ENCODE results near the gene ASMTL. TPM values are rescaled to one million over a fixed set of nuclear protein-coding genes. Genes with fewer than 3 reads are reported as not detected.

Gene ASMTL
- total RNA-seq, 1 experiment from 2014 or later: 42.7 TPM

GRCh38 chrX:1395646-1396216 lies 57.0 kb downstream of the ASMTL start:
- Histone ChIP-seq H2AFZ (no peak overlapping the region), H3K79me2 (ENCODE audit: low read depth) (peaks cover 40% of the 10 kb centered on the region), H3F3A (ENCODE audit: insufficient read depth, low read depth) (peaks cover 8% of the 10 kb centered on the region; the same call in 1 of the 2 replicates), H4K20me1 (ENCODE audit: insufficient read depth) (peaks cover 11% of the 10 kb centered on the region), H3K27ac (no peak overlapping the region), H3K9me3 (ENCODE audit: insufficient read depth, low read depth) (no peaks in the 10 kb centered on the region), H3K4me2 (no peak overlapping the region), H3K36me3 (ENCODE audit: low read depth) (peaks cover 7% of the 10 kb centered on the region), H3K9me2 (ENCODE audit: insufficient read depth) (no peaks in the 10 kb centered on the region), H3K4me3 (no peak overlapping the region), H3K27me3 (ENCODE audit: insufficient read depth, low read depth) (no peaks in the 10 kb centered on the region), H3K4me1 (replicated peaks; ENCODE audit: insufficient read depth) (peaks cover 1% of the 10 kb centered on the region)
- ChIA-PET CTCF (no interaction called here), POLR2A (ENCODE audit: unreplicated experiment) (no interaction called here)
- DNase-seq: no peak
- TF ChIP-seq EZH2 (IDR thresholded peaks at IDR 0.05; ENCODE audit: low read depth): no peak
- TF ChIP-seq, protein P1, sequence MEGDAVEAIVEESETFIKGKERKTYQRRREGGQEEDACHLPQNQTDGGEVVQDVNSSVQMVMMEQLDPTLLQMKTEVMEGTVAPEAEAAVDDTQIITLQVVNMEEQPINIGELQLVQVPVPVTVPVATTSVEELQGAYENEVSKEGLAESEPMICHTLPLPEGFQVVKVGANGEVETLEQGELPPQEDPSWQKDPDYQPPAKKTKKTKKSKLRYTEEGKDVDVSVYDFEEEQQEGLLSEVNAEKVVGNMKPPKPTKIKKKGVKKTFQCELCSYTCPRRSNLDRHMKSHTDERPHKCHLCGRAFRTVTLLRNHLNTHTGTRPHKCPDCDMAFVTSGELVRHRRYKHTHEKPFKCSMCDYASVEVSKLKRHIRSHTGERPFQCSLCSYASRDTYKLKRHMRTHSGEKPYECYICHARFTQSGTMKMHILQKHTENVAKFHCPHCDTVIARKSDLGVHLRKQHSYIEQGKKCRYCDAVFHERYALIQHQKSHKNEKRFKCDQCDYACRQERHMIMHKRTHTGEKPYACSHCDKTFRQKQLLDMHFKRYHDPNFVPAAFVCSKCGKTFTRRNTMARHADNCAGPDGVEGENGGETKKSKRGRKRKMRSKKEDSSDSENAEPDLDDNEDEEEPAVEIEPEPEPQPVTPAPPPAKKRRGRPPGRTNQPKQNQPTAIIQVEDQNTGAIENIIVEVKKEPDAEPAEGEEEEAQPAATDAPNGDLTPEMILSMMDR (conservative IDR thresholded peaks at IDR 0.05): no peak
- BruUV-seq (replicated peaks): no TSS peak
- intact Hi-C loops (cut with micrococcal nuclease; ENCODE audit: unreplicated experiment): no loop called here

GRCh38 chrX:1394731-1395501 lies 57.8 kb downstream of the ASMTL start:
- Histone ChIP-seq H3K4me3 (no peak overlapping the region), H3K9me2 (ENCODE audit: insufficient read depth) (no peaks in the 10 kb centered on the region), H4K20me1 (ENCODE audit: insufficient read depth) (peaks cover 19% of the 10 kb centered on the region), H3K36me3 (ENCODE audit: low read depth) (peaks cover 15% of the 10 kb centered on the region), H3K9me3 (ENCODE audit: insufficient read depth, low read depth) (no peaks in the 10 kb centered on the region), H3F3A (ENCODE audit: insufficient read depth, low read depth) (peaks cover 17% of the 10 kb centered on the region; the same call in 1 of the 2 replicates), H3K27ac (no peak overlapping the region), H3K4me2 (no peak overlapping the region), H3K79me2 (ENCODE audit: low read depth) (peaks cover 48% of the 10 kb centered on the region), H2AFZ (no peak overlapping the region), H3K4me1 (replicated peaks; ENCODE audit: insufficient read depth) (peaks cover 9% of the 10 kb centered on the region), H3K27me3 (ENCODE audit: insufficient read depth, low read depth) (no peaks in the 10 kb centered on the region)
- POLR2A ChIA-PET (ENCODE audit: unreplicated experiment): no interaction called here
- no peak for DNase-seq
- BruUV-seq (replicated peaks): no TSS peak
- TF ChIP-seq, protein P1 (conservative IDR thresholded peaks at IDR 0.05): no peak
- no peak for TF ChIP-seq EZH2 (IDR thresholded peaks at IDR 0.05; ENCODE audit: low read depth)
- intact Hi-C loops (cut with micrococcal nuclease; ENCODE audit: unreplicated experiment): loop anchor here (5.0 kb wide), 1 partner anchor 148 kb away; no protein-coding TSS in a partner anchor
- CTCF ChIA-PET: no interaction called here

DNA sequence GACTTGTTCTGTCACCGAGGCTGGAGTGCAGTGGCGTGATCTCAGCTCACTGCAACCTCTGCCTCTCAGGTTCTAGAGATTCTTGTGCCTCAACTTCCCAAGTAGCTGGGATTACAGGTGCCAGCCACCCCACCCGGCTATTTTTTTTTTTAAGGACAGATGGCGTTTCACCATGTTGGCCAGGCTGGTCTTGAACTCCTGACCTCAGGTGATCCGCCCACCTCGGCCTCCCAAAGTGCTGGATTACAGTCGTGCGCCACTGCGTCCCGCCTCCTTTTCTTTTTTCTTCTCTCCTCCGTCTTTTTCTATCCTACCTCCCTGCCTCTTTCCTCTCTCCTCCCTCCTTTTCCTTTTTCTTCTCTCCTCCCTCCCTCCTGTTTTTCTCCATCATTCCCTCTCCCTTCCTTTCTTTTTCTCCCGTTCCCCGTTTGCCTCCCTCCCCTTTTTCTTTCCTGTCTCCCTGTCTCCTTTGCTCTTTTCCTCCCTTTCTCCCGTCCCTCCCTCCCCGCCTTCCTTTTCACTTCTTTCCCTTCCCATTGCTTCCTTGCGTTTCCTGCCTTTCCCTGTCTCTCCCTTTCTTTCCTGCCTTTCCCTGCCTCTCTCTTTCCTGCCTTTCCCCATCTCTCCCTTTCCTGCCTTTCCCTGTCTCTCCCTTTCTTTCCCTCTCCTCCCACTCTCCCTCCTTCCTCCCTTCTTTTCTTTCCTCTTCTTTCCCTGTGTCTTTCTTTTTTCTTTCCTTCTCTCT lies 58.7 kb downstream of the ASMTL start:
- Histone ChIP-seq H3K27ac (no peak overlapping the region), H4K20me1 (ENCODE audit: insufficient read depth) (peaks cover 28% of the 10 kb centered on the region), H3K9me2 (ENCODE audit: insufficient read depth) (no peaks in the 10 kb centered on the region), H3K36me3 (ENCODE audit: low read depth) (peaks cover 22% of the 10 kb centered on the region), H3K27me3 (ENCODE audit: insufficient read depth, low read depth) (no peaks in the 10 kb centered on the region), H2AFZ (no peak overlapping the region), H3K9me3 (ENCODE audit: insufficient read depth, low read depth) (no peaks in the 10 kb centered on the region), H3K79me2 (ENCODE audit: low read depth) (peaks cover 57% of the 10 kb centered on the region), H3F3A (ENCODE audit: insufficient read depth, low read depth) (peaks cover 25% of the 10 kb centered on the region; the same call in 1 of the 2 replicates), H3K4me1 (replicated peaks; ENCODE audit: insufficient read depth) (peaks cover 9% of the 10 kb centered on the region), H3K4me3 (peak overlapping the region; percentile 100; the same call in 1 of the 2 replicates), H3K4me2 (peak overlapping the region; percentile 98)
- no peak for TF ChIP-seq EZH2 (IDR thresholded peaks at IDR 0.05; ENCODE audit: low read depth)
- TF ChIP-seq, protein P1 (conservative IDR thresholded peaks at IDR 0.05): no peak
- POLR2A ChIA-PET (ENCODE audit: unreplicated experiment): no interaction called here
- DNase-seq: no peak
- CTCF ChIA-PET: no interaction called here
- intact Hi-C loops (cut with micrococcal nuclease; ENCODE audit: unreplicated experiment): loop anchor here (5.0 kb wide), 1 partner anchor 147 kb away; no protein-coding TSS in a partner anchor
- no TSS peak for BruUV-seq (replicated peaks)

All from PC-9 (cell line).